Astrocyte (in vitro differentiated cells and primary cell): Measurements from ENCODE around the gene MAGI1.

Experiments used
- EZH2 ChIP-seq: IDR thresholded peaks from 2 replicates; pipeline ENCODE4 v1.6.1; 2012; ENCODE audit warnings: mild to moderate bottlenecking, low read length, inconsistent platforms; ENCODE audit not compliant: insufficient read depth
- TF ChIP-seq, protein P1 (sequence below): IDR thresholded peaks from 2 replicates; pipeline ENCODE4 v1.5.1; 2011; ENCODE audit warnings: low read depth, mild to moderate bottlenecking, inconsistent platforms, low read length, moderate library complexity; ENCODE audit not compliant: insufficient read depth

DNA sequence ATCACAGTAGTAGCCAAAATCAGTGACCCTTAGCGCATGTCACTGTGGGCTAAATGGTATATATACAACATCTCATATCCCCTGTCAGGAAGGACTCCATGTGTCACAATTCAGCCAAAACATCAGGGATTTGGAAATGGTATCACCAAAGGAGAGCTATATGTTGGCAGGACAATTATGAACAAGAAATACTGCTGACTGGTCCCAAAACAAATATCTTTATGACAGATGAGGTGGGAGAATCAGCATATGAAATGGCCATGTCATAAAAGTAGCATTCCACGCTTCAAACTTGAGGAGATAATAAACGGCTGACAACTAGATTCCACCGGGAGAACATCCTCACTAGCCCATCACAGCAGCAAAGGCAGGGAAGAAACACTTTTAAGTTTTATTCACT lies 158.4 kb downstream of the MAGI1 start:
- TF ChIP-seq, protein P1, sequence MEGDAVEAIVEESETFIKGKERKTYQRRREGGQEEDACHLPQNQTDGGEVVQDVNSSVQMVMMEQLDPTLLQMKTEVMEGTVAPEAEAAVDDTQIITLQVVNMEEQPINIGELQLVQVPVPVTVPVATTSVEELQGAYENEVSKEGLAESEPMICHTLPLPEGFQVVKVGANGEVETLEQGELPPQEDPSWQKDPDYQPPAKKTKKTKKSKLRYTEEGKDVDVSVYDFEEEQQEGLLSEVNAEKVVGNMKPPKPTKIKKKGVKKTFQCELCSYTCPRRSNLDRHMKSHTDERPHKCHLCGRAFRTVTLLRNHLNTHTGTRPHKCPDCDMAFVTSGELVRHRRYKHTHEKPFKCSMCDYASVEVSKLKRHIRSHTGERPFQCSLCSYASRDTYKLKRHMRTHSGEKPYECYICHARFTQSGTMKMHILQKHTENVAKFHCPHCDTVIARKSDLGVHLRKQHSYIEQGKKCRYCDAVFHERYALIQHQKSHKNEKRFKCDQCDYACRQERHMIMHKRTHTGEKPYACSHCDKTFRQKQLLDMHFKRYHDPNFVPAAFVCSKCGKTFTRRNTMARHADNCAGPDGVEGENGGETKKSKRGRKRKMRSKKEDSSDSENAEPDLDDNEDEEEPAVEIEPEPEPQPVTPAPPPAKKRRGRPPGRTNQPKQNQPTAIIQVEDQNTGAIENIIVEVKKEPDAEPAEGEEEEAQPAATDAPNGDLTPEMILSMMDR = no peak
- no peak for TF ChIP-seq EZH2
